IPS-NIHi7 (cell line): Measurements from ENCODE around the gene MOB3B.
"Not testable (repeated sequence)": the region's sequence is repeated elsewhere in the genome, so short reads cannot be mapped to it uniquely, and the experiment has no call there.

Experiments used
- DNase-seq: peaks from one replicate; pipeline ENCODE4 v3.0.0; 2012; ENCODE audit warnings: mixed read lengths; ENCODE audit errors: extremely low spot score

The MOB3B gene

GRCh38 chr9:27518809-27519208 lies 10.8 kb downstream of the MOB3B start:
- no peak for DNase-seq

GRCh38 chr9:27518006-27518405 lies 11.6 kb downstream of the MOB3B start:
- DNase-seq = no peak

- DNase-seq = no peak
Measured at GRCh38 chr9:27514551-27514950, 15.1 kb downstream of the MOB3B start.

GRCh38 chr9:27511771-27512170 lies 17.8 kb downstream of the MOB3B start:
- no peak for DNase-seq

GRCh38 chr9:27510780-27511179 lies 18.8 kb downstream of the MOB3B start:
- no peak for DNase-seq

GRCh38 chr9:27506981-27507380 lies 22.6 kb downstream of the MOB3B start:
- no peak for DNase-seq

GRCh38 chr9:27505744-27506161 lies 23.9 kb downstream of the MOB3B start:
- no peak for DNase-seq

GRCh38 chr9:27504259-27504658 lies 25.4 kb downstream of the MOB3B start:
- DNase-seq = no peak

- no peak for DNase-seq
Measured at GRCh38 chr9:27503623-27504022, 26.0 kb downstream of the MOB3B start.

- not testable (repeated sequence) for DNase-seq
Measured at GRCh38 chr9:27500902-27501301, 28.7 kb downstream of the MOB3B start.

GRCh38 chr9:27499451-27499850 lies 30.2 kb downstream of the MOB3B start:
- no peak for DNase-seq

- DNase-seq = no peak
Measured at GRCh38 chr9:27497883-27498417, 31.7 kb downstream of the MOB3B start.

- no peak for DNase-seq
Measured at GRCh38 chr9:27496135-27496504, 33.5 kb downstream of the MOB3B start.

GRCh38 chr9:27495480-27496134 lies 34.0 kb downstream of the MOB3B start:
- no peak for DNase-seq

GRCh38 chr9:27491154-27491553 lies 38.5 kb downstream of the MOB3B start:
- DNase-seq = no peak

- no peak for DNase-seq
Measured at GRCh38 chr9:27489087-27489876, 40.3 kb downstream of the MOB3B start.

GRCh38 chr9:27487927-27488326 lies 41.7 kb downstream of the MOB3B start:
- DNase-seq = no peak

GRCh38 chr9:27487128-27487640 lies 42.4 kb downstream of the MOB3B start:
- DNase-seq = no peak

- no peak for DNase-seq
Measured at GRCh38 chr9:27485158-27485557, 44.5 kb downstream of the MOB3B start.

- DNase-seq = no peak
Measured at GRCh38 chr9:27483576-27483975, 46.0 kb downstream of the MOB3B start.

- DNase-seq = no peak
Measured at GRCh38 chr9:27482709-27483108, 46.9 kb downstream of the MOB3B start.

GRCh38 chr9:27478322-27478721 lies 51.3 kb downstream of the MOB3B start:
- DNase-seq = no peak
